Fibroblast of the aortic adventitia (primary cell): ENCODE data around the gene RNF168. TPM values are rescaled to one million over a fixed set of nuclear protein-coding genes. Genes with fewer than 3 reads are reported as not detected.
A peak's percentile ranks its signal among the peaks of the same experiment; 100 is the strongest.
"Not testable (repeated sequence)": the region's sequence is repeated elsewhere in the genome, so short reads cannot be mapped to it uniquely, and the experiment has no call there.

Experiments
- DNase-seq: peaks from one replicate; pipeline ENCODE4 v3.0.0-alpha.2; 2010; ENCODE audit warnings: low read depth
- H3K4me3 ChIP-seq: 2 replicates; pipeline ENCODE4 v1.5.1; 2011; ENCODE audit warnings: low read depth, mild to moderate bottlenecking, control low read depth, low read length, moderate library complexity
- total RNA-seq: library from RNA; depleted of rRNA; stranded (reverse); fragments of >200 nt; gene quantifications from 2 replicates; pipeline ENCODE4 v1.2.3, GENCODE V29; 2012; ENCODE audit warnings: low replicate concordance
- TF ChIP-seq, protein P1 (sequence below): IDR thresholded peaks from 2 replicates; pipeline ENCODE4 v1.5.1; 2011; ENCODE audit warnings: mild to moderate bottlenecking, low read length, control low read depth, inconsistent platforms; ENCODE audit not compliant: insufficient read depth

Gene RNF168
- total RNA-seq, 1 donor, result 32.4 TPM

DNA sequence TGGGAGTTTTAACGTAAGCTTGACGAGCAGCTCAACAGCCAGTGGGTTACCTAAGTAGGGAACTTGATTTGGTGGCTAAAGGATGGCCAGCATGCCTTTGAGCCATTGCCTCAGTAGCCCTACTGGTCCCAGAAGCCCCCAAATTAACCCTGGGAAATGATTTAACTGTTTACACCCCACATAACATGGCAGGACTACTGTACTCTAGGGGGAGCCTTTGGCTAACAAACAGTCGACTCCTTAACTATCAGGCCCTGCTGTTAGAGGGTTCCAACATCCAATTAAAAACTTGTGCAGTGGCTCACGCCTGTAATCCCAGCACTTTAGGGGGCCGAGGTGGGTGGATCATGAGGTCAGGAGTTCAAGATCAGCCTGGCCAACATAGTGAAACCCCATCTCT lies 21.0 kb upstream of the RNF168 start:
- H3K4me3 ChIP-seq, result no peak overlapping the region
- no peak for DNase-seq
- TF ChIP-seq, protein P1, sequence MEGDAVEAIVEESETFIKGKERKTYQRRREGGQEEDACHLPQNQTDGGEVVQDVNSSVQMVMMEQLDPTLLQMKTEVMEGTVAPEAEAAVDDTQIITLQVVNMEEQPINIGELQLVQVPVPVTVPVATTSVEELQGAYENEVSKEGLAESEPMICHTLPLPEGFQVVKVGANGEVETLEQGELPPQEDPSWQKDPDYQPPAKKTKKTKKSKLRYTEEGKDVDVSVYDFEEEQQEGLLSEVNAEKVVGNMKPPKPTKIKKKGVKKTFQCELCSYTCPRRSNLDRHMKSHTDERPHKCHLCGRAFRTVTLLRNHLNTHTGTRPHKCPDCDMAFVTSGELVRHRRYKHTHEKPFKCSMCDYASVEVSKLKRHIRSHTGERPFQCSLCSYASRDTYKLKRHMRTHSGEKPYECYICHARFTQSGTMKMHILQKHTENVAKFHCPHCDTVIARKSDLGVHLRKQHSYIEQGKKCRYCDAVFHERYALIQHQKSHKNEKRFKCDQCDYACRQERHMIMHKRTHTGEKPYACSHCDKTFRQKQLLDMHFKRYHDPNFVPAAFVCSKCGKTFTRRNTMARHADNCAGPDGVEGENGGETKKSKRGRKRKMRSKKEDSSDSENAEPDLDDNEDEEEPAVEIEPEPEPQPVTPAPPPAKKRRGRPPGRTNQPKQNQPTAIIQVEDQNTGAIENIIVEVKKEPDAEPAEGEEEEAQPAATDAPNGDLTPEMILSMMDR, result peak; percentile 10

DNA sequence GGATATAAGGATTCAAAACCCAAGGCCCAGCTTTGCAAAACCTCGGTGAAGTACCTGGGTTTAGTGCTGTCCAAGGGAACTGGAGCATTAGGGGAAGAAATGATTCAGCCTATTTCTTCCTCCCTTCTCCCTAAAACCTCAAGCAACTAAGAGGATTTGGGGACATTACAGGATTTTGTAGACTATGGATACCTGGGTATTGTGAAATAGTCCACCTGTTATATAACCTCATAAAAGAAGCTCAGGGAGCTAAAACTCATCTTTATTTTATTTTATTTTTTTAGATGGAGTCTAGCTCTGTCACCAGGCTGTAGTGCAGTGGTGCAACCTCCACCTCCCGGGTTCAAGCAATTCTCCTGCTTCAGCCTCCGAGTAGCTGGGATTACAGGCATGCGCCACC lies 20.3 kb upstream of the RNF168 start:
- TF ChIP-seq, protein P1, result no peak
- H3K4me3 ChIP-seq, result no peak overlapping the region
- DNase-seq, result no peak

DNA sequence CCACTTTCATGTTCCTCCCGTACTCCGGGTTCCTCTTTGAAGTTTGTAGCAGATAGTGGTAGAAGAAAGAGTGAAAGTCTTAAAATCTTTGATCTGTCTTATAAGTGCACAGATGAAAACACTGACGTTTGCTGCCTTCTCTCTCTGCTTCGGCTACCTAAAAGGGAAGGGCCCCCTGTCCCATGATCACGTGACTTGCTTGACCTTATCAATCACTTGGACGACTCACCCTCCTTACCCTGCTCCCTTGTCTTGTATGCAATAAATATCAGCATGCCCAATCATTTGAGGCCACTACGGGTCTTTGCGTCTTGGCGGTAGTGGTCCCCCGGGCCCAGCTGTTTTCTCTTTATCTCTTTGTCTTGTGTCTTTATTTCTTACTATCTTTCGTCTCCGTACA lies 17.7 kb upstream of the RNF168 start:
- not testable (repeated sequence) for DNase-seq, H3K4me3 ChIP-seq

DNA sequence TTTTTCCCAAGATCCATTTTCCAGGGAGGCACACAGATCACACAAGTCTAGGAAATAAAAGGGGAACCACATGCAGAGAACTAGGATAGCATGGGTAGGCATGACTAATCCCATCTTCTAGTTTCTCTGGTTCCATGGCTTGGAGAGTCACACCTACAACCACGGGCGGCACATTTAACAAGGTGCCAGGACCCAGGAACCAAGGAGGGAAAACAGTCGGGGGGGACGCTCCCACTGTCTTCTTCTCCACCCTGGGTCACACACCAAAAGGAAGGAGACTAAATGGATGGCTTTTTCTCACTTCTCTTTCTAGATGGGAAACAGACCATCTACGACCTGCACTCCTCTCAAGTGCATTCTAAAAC lies 16.1 kb upstream of the RNF168 start:
- TF ChIP-seq, protein P1, result no peak
- no peak for DNase-seq

DNA sequence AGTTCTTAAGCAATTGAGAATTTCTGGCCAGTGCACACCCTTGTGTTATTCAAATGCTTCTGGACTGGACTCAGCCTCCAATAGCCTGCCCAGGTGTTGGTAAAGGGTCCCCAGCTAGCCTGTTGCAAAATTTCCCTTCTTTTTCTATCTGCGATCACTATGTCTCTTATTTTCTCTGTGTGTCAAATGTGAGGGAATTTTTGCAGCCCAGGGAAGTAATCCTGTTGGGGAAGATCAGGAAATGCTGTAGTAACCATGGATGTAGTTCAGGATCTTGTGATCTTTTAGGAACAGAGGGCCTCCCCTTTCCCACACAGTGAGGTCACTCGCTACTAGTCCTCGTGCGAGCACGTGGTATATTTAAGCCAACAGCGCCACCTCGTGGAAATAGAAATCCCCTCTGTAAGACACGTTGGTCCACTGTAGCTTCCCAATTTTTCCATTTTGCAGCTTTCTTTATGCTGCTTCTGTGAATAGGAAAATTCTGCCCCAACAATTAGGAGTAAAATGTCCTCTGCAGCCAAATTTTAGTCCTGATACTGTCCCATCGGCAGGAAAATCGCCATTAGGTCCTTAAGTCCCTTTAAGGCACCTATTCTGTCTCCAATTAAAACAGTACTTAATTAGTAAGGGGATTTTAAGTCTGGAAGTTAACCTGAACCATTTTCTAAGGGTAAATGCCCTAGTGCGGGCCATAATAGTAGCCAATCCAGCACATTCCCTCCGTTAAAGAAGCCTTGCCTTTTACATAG lies 15.6 kb upstream of the RNF168 start:
- TF ChIP-seq, protein P1, result peak; percentile 65
- H3K4me3 ChIP-seq, result no peak overlapping the region
- DNase-seq, result peak; percentile 91

More for the DNA sequence above, 16.1 kb upstream of the RNF168 start:
- no peak overlapping the region for H3K4me3 ChIP-seq

DNA sequence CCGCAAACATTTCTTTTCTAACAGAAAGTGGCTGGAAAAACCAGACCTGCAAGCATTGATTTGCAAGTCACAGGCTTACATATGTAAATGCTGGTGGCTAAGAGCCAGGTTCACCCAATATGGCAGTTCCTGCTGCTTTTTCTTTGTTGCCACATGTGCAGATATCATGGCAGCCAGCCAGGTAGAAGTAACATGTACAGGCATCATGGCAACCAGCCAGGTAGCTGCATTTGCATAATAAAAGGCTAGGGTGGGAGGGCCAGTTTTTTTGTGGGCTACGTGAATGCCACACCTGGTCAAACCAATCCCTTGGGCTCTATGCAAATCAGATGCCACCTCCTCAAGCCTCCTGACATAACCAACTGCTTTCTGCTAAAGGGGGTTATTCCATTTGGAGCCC lies 14.4 kb upstream of the RNF168 start:
- no peak overlapping the region for H3K4me3 ChIP-seq
- DNase-seq, result peak; percentile 22
- TF ChIP-seq, protein P1, result no peak

DNA sequence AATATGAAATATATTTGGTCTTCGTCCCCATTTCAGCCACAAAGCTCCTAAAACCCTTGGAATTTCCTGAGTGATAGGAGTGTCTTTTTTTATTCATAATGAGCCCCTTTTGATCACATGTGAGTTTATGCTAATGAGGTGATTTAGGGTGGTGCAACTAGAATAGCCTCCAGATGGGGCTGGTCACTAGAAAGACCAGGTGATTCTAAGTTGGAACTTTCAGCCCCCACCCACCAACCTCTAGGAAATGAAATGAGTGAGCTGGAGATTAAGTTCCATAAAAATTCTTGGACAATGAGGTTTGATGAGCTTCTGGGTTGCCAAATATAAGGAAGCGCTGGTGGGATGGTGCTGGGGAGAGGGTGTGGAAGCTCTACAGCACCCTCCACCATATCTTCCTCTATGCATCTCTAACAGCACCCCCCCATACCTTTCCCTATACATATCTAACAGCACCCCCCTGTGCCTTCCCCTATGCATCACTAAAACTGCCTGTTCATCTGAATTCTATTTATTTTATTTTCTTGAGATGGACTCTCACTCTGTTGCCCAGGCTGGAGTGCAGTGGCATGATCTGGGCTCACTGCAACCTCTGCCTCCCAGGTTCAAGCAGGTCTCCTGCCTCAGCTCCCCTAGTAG lies 13.7 kb upstream of the RNF168 start:
- TF ChIP-seq, protein P1, result no peak
- no peak overlapping the region for H3K4me3 ChIP-seq
- DNase-seq, result no peak
